Subcutaneous abdominal adipose tissue (tissue), 5 donors: ENCODE measurements around the gene PRSS2.
"Not testable (repeated sequence)": the region's sequence is repeated elsewhere in the genome, so short reads cannot be mapped to it uniquely, and the experiment has no call there.

Source experiments
- H3K27ac ChIP-seq: one replicate; pipeline ENCODE4 v1.7.0; 2013; ENCODE audit warnings: low read depth, mild to moderate bottlenecking, inconsistent platforms, low read length, moderate library complexity
- H3K27me3 ChIP-seq, 5 donors: one replicate each; pipeline ENCODE4 v1.7.0; 2013; ENCODE audit warnings: low read length in 5 of 5, inconsistent platforms in 1 of 5; ENCODE audit not compliant: control insufficient read depth in 5 of 5, insufficient read depth in 4 of 5
- H3K36me3 ChIP-seq, 5 donors: one replicate each; pipeline ENCODE4 v1.7.0; 2013; ENCODE audit warnings: low read length in 5 of 5; ENCODE audit not compliant: control insufficient read depth in 5 of 5, insufficient read depth in 5 of 5
- H3K4me1 ChIP-seq, 5 donors: one replicate each; pipeline ENCODE4 v1.7.0; 2013; ENCODE audit warnings: low read length in 5 of 5, mild to moderate bottlenecking in 3 of 5, moderate library complexity in 1 of 5; ENCODE audit not compliant: control insufficient read depth in 5 of 5, insufficient read depth in 5 of 5
- H3K4me3 ChIP-seq, 5 donors: one replicate each; pipeline ENCODE4 v1.7.0; 2013; ENCODE audit warnings: low read length in 5 of 5, low read depth in 1 of 5
- H3K9ac ChIP-seq, 5 donors: one replicate each; pipeline ENCODE4 v1.7.0; 2013; ENCODE audit warnings: low read length in 5 of 5, mild to moderate bottlenecking in 4 of 5, moderate library complexity in 3 of 5
- H3K9me3 ChIP-seq, 5 donors: one replicate each; pipeline ENCODE4 v1.7.0; 2013; ENCODE audit warnings: low read length in 5 of 5; ENCODE audit not compliant: control insufficient read depth in 5 of 5
- donor health status: healthy.
- donor health status: healthy.
- donor health status: healthy.
- donor health status: healthy.
- donor health status: healthy.

Gene PRSS2

DNA sequence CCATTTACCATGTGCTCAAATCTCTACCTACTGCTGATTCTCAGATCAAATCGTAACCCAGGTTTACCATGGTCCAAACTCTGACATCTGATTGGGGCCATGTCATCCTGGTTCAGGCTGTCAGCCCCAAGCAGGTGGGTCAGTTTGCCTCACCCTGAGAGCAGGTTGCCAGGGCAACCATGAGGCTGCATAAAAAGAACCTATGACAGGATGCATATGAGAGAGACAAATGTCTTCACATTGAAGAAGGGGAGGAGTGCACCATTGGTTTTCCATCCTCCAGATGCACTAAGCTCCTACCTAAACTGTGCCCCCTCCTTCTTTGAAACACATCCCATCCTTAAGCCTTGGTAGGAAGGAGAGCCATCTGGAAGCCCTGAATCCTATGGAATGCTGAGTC is 11.3 kb upstream of the PRSS2 start:
- Histone ChIP-seq H3K27me3 (peaks cover 0 to 7% (median 0%) of the 10 kb centered on the region in 5 donors), H3K4me1 (no peaks in the 10 kb centered on the region), H3K27ac (no peak overlapping the region), H3K36me3 (no peaks in the 10 kb centered on the region), H3K9me3 (peaks cover 0 to 5% (median 0%) of the 10 kb centered on the region in 5 donors), H3K4me3 (no peak overlapping the region), H3K9ac (no peak overlapping the region)

GRCh38 chr7:142760071-142760642 is 10.6 kb upstream of the PRSS2 start:
- Histone ChIP-seq H3K9me3 (peaks cover 0 to 5% (median 0%) of the 10 kb centered on the region in 5 donors), H3K4me1 (no peaks in the 10 kb centered on the region), H3K9ac (no peak overlapping the region), H3K36me3 (no peaks in the 10 kb centered on the region), H3K27me3 (peaks cover 0 to 7% (median 0%) of the 10 kb centered on the region in 5 donors), H3K4me3 (no peak overlapping the region), H3K27ac (no peak overlapping the region)

GRCh38 chr7:142761606-142762005 is 9.2 kb upstream of the PRSS2 start:
- H3K27me3 ChIP-seq, H3K36me3 ChIP-seq, H3K9ac ChIP-seq, H3K27ac ChIP-seq, H3K9me3 ChIP-seq, H3K4me1 ChIP-seq, H3K4me3 ChIP-seq: not testable (repeated sequence)

- no peaks in the 10 kb centered on the region for H3K36me3 ChIP-seq
- no peaks in the 10 kb centered on the region for H3K9me3 ChIP-seq
- H3K27me3 ChIP-seq = peaks cover 0 to 7% (median 0%) of the 10 kb centered on the region in 5 donors
- H3K4me3 ChIP-seq = no peak overlapping the region
- H3K9ac ChIP-seq = no peak overlapping the region
- H3K4me1 ChIP-seq = peaks cover 0 to 2% (median 0%) of the 10 kb centered on the region in 5 donors
- H3K27ac ChIP-seq = no peak overlapping the region
These were observed 8.7 kb upstream of the PRSS2 start for GRCh38 chr7:142762104-142762503.

DNA sequence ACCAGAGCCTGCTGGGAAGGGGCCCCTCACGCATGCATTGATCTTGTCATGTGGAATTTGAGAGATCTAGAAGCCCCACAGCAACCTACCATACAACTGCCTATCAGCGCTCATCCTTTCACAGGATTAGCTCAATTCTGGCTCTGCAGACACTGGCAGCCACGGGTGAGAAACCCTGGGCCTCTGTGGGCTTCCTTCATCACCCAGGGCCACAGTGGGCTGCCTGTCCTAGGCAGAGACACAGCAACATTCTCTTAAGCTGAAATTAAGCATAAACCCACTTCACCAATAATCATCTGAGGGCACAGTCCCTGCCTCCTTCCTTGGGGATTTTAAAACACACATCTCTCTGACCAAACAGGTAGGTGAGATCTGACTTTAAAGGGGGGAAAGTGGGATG is 3.3 kb upstream of the PRSS2 start:
- no peak overlapping the region for H3K4me3 ChIP-seq
- peaks cover 0 to 2% (median 0%) of the 10 kb centered on the region in 5 donors for H3K4me1 ChIP-seq
- H3K9me3 ChIP-seq = no peaks in the 10 kb centered on the region
- H3K27ac ChIP-seq = no peak overlapping the region
- peaks cover 0 to 5% (median 3%) of the 10 kb centered on the region in 5 donors for H3K27me3 ChIP-seq
- H3K9ac ChIP-seq = no peak overlapping the region
- H3K36me3 ChIP-seq = no peaks in the 10 kb centered on the region

GRCh38 chr7:142767861-142768260 is 2.9 kb upstream of the PRSS2 start:
- Histone ChIP-seq H3K9ac (no peak overlapping the region), H3K4me1 (peaks cover 0 to 2% (median 0%) of the 10 kb centered on the region in 5 donors)

GRCh38 chr7:142768885-142769284 is 1.9 kb upstream of the PRSS2 start:
- not testable (repeated sequence) for H3K4me1 ChIP-seq, H3K9ac ChIP-seq, H3K36me3 ChIP-seq, H3K27ac ChIP-seq, H3K4me3 ChIP-seq, H3K9me3 ChIP-seq, H3K27me3 ChIP-seq

More at GRCh38 chr7:142767861-142768260, 2.9 kb upstream of the PRSS2 start:
- H3K9me3 ChIP-seq = no peaks in the 10 kb centered on the region
- H3K36me3 ChIP-seq = no peaks in the 10 kb centered on the region
- peaks cover 0 to 5% (median 3%) of the 10 kb centered on the region in 5 donors for H3K27me3 ChIP-seq
- H3K4me3 ChIP-seq = no peak overlapping the region
- no peak overlapping the region for H3K27ac ChIP-seq

DNA sequence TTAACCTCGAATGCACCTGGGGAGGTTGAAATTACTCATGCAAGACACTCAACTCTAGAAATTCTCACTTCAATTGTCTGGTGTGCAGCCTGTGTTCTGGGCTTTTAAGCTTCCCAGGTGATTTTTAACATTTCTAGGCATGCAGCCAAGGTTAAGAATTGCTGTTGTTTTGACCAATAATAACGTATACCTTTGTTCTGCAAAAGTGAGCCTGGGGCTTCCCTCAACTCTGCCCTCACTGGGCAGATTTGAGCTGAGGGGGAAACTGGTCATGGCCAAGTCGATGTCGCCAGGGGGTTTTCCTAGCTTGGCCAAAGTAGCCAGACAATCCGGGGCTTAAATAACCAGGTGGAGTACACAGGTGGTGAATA is 568 bp downstream of the PRSS2 start:
- Histone ChIP-seq H3K4me1 (no peaks in the 10 kb centered on the region), H3K9ac (no peak overlapping the region), H3K9me3 (no peaks in the 10 kb centered on the region), H3K27ac (no peak overlapping the region), H3K36me3 (no peaks in the 10 kb centered on the region), H3K4me3 (no peak overlapping the region), H3K27me3 (peaks cover 0 to 5% (median 3%) of the 10 kb centered on the region in 5 donors)

- Histone ChIP-seq H3K27me3 (peaks cover 0 to 5% (median 3%) of the 10 kb centered on the region in 5 donors), H3K4me3 (no peak overlapping the region), H3K9me3 (no peaks in the 10 kb centered on the region), H3K4me1 (no peaks in the 10 kb centered on the region), H3K27ac (no peak overlapping the region), H3K36me3 (no peaks in the 10 kb centered on the region), H3K9ac (no peak overlapping the region)
These were observed 1.3 kb downstream of the PRSS2 start for GRCh38 chr7:142772051-142772450.

- Histone ChIP-seq H3K4me3 (no peak overlapping the region), H3K27me3 (peaks cover 0 to 5% (median 3%) of the 10 kb centered on the region in 5 donors), H3K9me3 (no peaks in the 10 kb centered on the region), H3K9ac (no peak overlapping the region), H3K27ac (no peak overlapping the region), H3K36me3 (no peaks in the 10 kb centered on the region), H3K4me1 (no peaks in the 10 kb centered on the region)
These were observed 1.9 kb downstream of the PRSS2 start for GRCh38 chr7:142772673-142773072.
